Measurements from ENCODE around the gene ZNF154. TPM values are rescaled to one million over a fixed set of nuclear protein-coding genes. Genes with fewer than 3 reads are reported as not detected.

Gene ZNF154
- total RNA-seq, 6 donors from 2014 or later: 1.4 to 7.3 (median 2.4) TPM

DNA sequence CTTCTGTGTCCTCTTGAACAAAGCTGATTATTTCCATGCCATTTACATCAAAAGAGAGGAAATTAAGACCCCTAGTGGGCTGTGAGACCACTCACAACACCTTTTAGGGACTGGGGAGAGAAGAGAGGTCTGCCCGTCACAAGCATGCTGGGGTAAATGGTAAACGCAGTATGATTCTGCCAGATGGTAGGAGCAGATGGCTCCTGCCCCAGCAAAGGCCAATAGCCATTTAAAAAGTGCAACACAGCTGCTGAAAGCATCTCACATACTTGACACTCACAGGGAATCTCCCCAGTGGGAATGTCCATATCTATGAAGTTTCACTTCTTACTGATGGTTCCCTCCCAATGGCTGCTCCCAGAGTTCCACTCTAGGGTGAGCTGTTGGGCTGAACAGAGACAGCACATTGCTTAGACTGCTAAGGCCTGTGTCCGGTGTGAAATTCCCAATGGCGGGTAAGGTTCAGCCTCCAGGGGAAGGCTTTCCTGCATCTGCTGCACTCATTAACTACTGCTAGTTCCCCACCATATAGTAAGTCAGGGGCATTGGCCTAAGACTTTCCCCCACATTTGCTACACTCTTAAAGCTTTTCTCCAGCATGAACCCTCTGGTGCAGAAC is 11.0 kb upstream of the ZNF154 start:
- no peak for TF ChIP-seq POLR2A (IDR thresholded peaks at IDR 0.05)
- TF ChIP-seq POLR2AphosphoS5 (IDR thresholded peaks at IDR 0.05): no peak
- no peak for TF ChIP-seq EP300 (IDR thresholded peaks at IDR 0.05)
- TF ChIP-seq, protein P1, sequence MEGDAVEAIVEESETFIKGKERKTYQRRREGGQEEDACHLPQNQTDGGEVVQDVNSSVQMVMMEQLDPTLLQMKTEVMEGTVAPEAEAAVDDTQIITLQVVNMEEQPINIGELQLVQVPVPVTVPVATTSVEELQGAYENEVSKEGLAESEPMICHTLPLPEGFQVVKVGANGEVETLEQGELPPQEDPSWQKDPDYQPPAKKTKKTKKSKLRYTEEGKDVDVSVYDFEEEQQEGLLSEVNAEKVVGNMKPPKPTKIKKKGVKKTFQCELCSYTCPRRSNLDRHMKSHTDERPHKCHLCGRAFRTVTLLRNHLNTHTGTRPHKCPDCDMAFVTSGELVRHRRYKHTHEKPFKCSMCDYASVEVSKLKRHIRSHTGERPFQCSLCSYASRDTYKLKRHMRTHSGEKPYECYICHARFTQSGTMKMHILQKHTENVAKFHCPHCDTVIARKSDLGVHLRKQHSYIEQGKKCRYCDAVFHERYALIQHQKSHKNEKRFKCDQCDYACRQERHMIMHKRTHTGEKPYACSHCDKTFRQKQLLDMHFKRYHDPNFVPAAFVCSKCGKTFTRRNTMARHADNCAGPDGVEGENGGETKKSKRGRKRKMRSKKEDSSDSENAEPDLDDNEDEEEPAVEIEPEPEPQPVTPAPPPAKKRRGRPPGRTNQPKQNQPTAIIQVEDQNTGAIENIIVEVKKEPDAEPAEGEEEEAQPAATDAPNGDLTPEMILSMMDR (IDR thresholded peaks at IDR 0.05): no peak
- Histone ChIP-seq H3K9me3 (peaks cover 34 to 90% (median 76%) of the 10 kb centered on the region in 4 donors), H3K4me3 (no peak overlapping the region), H3K27ac (no peak overlapping the region), H3K4me1 (no peaks in the 10 kb centered on the region), H3K36me3 (peaks cover 14 to 38% (median 33%) of the 10 kb centered on the region in 4 donors), H3K27me3 (no peaks in the 10 kb centered on the region)
- 96 to 100% methylated on average over 2 to 4 of the region's 4 CpGs for WGBS, 2 donors
- no peak for ATAC-seq (ENCODE audit: low FRiP score in 2 of 2)
- DNase-seq: no peak

DNA sequence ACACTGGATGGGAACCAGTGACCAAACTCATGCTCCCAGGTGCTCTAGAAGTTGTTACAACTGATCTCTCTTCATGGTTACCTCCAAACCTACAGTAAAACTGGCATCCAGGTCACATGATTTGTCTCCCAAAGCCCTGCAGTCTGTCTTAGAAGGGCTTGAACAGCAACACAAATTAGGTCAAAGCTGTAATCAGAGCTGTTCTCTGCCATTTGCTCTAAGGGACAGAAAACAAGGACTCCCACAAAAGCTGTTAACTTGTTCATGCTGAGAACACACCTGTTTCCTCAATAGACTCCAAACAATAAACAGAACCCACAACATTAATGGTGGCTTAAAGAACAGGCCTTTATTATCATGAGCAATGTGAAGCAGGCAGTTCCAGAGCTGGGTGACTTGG is 10.4 kb upstream of the ZNF154 start:
- H3K4me3 ChIP-seq: no peak overlapping the region
- H3K36me3 ChIP-seq: peaks cover 14 to 38% (median 33%) of the 10 kb centered on the region in 4 donors
- H3K9me3 ChIP-seq: peaks cover 30 to 90% (median 78%) of the 10 kb centered on the region in 4 donors
- no peak for TF ChIP-seq POLR2A (IDR thresholded peaks at IDR 0.05)
- TF ChIP-seq, protein P1 (IDR thresholded peaks at IDR 0.05): no peak
- TF ChIP-seq EP300 (IDR thresholded peaks at IDR 0.05): no peak
- TF ChIP-seq POLR2AphosphoS5 (IDR thresholded peaks at IDR 0.05): no peak
- H3K27ac ChIP-seq: no peak overlapping the region
- no peaks in the 10 kb centered on the region for H3K4me1 ChIP-seq
- no peak for ATAC-seq (ENCODE audit: low FRiP score in 2 of 2)
- no peaks in the 10 kb centered on the region for H3K27me3 ChIP-seq
- no peak for DNase-seq

DNA sequence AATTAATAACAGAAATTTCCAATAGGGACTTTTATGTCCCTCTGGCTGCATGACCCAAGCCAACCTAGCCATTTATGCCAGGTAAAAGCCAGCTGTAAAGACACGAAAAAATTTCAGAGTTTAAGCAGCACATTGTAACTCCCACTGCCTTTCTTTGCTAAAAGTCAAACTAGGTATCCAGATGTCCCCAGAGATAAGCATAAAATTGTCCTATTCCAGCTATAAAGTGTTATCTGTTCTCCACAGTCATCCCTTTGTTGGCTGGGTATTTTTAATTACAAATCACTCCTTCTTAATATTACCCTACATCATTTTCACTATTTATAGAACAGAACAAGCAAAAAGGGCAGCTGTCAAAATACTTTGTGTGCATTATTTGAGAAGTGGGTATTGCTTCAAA is 3.2 kb upstream of the ZNF154 start:
- peaks cover 0 to 8% (median 0%) of the 10 kb centered on the region in 4 donors for H3K36me3 ChIP-seq
- H3K4me1 ChIP-seq: peaks cover 0 to 7% (median 0%) of the 10 kb centered on the region in 4 donors
- peaks cover 22 to 89% (median 64%) of the 10 kb centered on the region in 4 donors for H3K9me3 ChIP-seq
- DNase-seq (no peak), ATAC-seq (ENCODE audit: low FRiP score in 2 of 2) (no peak)
- no peak overlapping the region for H3K27ac ChIP-seq
- H3K27me3 ChIP-seq: no peaks in the 10 kb centered on the region
- H3K4me3 ChIP-seq: no peak overlapping the region
- 63 to 88% methylated on average over 1 of the region's 1 CpG for WGBS, 2 donors
- TF ChIP-seq, protein P1 (IDR thresholded peaks at IDR 0.05): no peak
- no peak for TF ChIP-seq EP300 (IDR thresholded peaks at IDR 0.05)
- TF ChIP-seq POLR2A (IDR thresholded peaks at IDR 0.05): no peak
- TF ChIP-seq POLR2AphosphoS5 (IDR thresholded peaks at IDR 0.05): no peak

DNA sequence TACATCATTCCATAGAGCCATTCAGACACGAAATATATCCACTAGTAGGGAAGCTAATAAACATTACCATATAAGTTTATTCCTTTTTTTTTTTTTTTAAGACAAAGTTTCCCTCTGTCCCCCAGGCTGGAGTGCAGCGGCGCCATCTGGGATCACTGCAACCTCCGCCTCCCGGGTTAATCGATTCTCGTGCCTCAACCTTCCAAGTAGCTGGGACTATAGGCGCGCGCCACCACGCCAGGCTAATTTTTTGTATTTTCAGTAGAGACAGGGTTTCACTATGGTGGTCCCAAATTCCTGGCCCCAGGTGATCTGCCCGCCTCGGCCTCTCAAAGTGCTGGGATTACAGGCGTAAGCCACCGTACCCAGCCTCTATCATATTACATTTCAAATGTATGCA is 612 bp upstream of the ZNF154 start:
- DNase-seq (no peak), ATAC-seq (ENCODE audit: low FRiP score in 2 of 2) (no peak)
- H3K36me3 ChIP-seq: peaks cover 0 to 8% (median 0%) of the 10 kb centered on the region in 4 donors
- H3K9me3 ChIP-seq: peaks cover 29 to 94% (median 76%) of the 10 kb centered on the region in 4 donors
- H3K27me3 ChIP-seq: no peaks in the 10 kb centered on the region
- no peak overlapping the region for H3K27ac ChIP-seq
- WGBS, 2 donors: 80 to 82% methylated on average over 15 of the region's 15 CpGs
- peak overlapping the region in 1 of 4 donors; percentile 56 for H3K4me3 ChIP-seq
- TF ChIP-seq EP300 (IDR thresholded peaks at IDR 0.05) (no peak), POLR2A (IDR thresholded peaks at IDR 0.05) (no peak), POLR2AphosphoS5 (IDR thresholded peaks at IDR 0.05) (no peak)
- TF ChIP-seq, protein P1 (IDR thresholded peaks at IDR 0.05): no peak
- peaks cover 0 to 7% (median 2%) of the 10 kb centered on the region in 4 donors for H3K4me1 ChIP-seq

DNA sequence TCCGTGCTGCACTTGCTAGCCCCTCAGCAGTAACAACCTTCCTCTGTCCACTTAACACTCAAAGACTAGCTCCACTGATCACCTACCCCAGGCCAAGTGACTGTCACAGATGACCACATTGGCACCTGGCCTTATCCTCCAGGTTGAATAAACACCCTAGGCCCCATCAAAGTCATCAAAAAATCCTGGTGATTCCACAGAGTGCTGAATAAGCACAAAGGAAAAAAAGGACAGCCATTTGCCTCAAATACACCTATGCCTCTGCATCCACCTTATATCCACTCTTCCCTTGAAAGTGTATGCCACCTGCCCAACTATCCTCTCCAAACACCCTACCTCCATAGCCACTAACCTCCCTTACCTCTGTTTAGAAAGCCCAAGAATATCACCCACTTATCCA is 2.7 kb downstream of the ZNF154 start:
- H3K4me3 ChIP-seq: no peak overlapping the region
- H3K4me1 ChIP-seq: peaks cover 0 to 7% (median 2%) of the 10 kb centered on the region in 4 donors
- WGBS, 2 donors: 91 to 100% methylated on average over 1 of the region's 1 CpG
- TF ChIP-seq, protein P1 (IDR thresholded peaks at IDR 0.05): no peak
- TF ChIP-seq POLR2AphosphoS5 (IDR thresholded peaks at IDR 0.05): no peak
- no peak for TF ChIP-seq EP300 (IDR thresholded peaks at IDR 0.05)
- no peak for TF ChIP-seq POLR2A (IDR thresholded peaks at IDR 0.05)
- H3K27me3 ChIP-seq: no peaks in the 10 kb centered on the region
- H3K9me3 ChIP-seq: peaks cover 48 to 92% (median 82%) of the 10 kb centered on the region in 4 donors
- H3K36me3 ChIP-seq: peaks cover 0 to 24% (median 9%) of the 10 kb centered on the region in 4 donors
- DNase-seq (no peak), ATAC-seq (ENCODE audit: low FRiP score in 2 of 2) (no peak)
- no peak overlapping the region for H3K27ac ChIP-seq

Data from upper lobe of left lung (tissue), 6 donors.